IgD-negative memory B cell (primary cell): ENCODE measurements around the gene COMMD2. TPM values are rescaled to one million over a fixed set of nuclear protein-coding genes. Genes with fewer than 3 reads are reported as not detected.
A peak's percentile ranks its signal among the peaks of the same experiment; 100 is the strongest.

Experiments used
- H3K27ac Mint-ChIP-seq, 3 donors: one replicate each; pipeline ENCODE4 v1.8.0; 2020 to 2022; ENCODE audit warnings: mild to moderate bottlenecking in 3 of 3, mixed read lengths in 3 of 3, moderate library complexity in 1 of 3
- H3K27me3 Mint-ChIP-seq: one replicate; pipeline ENCODE4 v1.8.0; 2021; ENCODE audit warnings: mixed read lengths
- H3K36me3 Mint-ChIP-seq: one replicate; pipeline ENCODE4 v1.8.0; 2020; ENCODE audit warnings: mild to moderate bottlenecking, mixed read lengths
- H3K4me1 Mint-ChIP-seq, 3 donors: one replicate each; pipeline ENCODE4 v1.8.0; 2020 to 2022; ENCODE audit warnings: mixed read lengths in 3 of 3, mild to moderate bottlenecking in 1 of 3
- H3K4me3 Mint-ChIP-seq, 4 donors: one replicate each; pipeline ENCODE4 v1.8.0; 2020 to 2022; ENCODE audit warnings: mild to moderate bottlenecking in 4 of 4, mixed read lengths in 4 of 4, moderate library complexity in 3 of 4
- H3K9me3 Mint-ChIP-seq, 3 donors: one replicate each; pipeline ENCODE4 v1.8.0; 2020 to 2021; ENCODE audit warnings: mixed read lengths in 3 of 3, mild to moderate bottlenecking in 1 of 3
- polyA plus RNA-seq: library from polyadenylated mRNA; unstranded; fragments of 300-500 nt; fragmentation: Illumina TruSeq; gene quantifications from one replicate; pipeline ENCODE4 v1.2.3, GENCODE V29; 2021

COMMD2 gene
- polyA plus RNA-seq, 1 donor from 2014 or later = 59.8 TPM

GRCh38 chr3:149736175-149736952 lies 15.9 kb downstream of the COMMD2 start:
- Mint-ChIP-seq H3K27ac (no peak overlapping the region), H3K4me3 (no peak overlapping the region), H3K27me3 (no peaks in the 10 kb centered on the region), H3K36me3 (peaks cover 4% of the 10 kb centered on the region), H3K4me1 (no peaks in the 10 kb centered on the region), H3K9me3 (no peaks in the 10 kb centered on the region)

GRCh38 chr3:149732234-149732633 lies 20.1 kb downstream of the COMMD2 start:
- Mint-ChIP-seq H3K27ac (no peak overlapping the region), H3K27me3 (no peaks in the 10 kb centered on the region), H3K36me3 (no peaks in the 10 kb centered on the region), H3K4me1 (no peaks in the 10 kb centered on the region), H3K9me3 (no peaks in the 10 kb centered on the region), H3K4me3 (no peak overlapping the region)

DNA sequence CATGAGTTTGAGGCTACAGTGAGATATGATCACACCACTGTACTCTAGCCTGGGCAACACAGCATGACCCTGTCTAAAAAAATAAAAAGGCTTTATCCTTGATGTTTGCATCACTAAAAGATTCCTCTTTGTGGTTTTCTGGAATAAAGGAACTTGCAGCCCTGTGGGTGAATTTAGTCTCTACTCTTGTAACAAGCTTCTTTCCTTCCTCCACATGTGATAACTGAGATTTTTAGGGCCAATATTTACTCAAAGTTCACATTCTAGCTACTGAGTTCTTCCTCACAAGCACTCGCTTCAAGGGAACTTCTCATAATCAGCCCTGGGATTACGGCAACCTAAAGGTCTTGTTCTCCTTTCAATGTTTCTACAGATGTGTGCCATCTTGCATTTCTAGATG lies 24.6 kb downstream of the COMMD2 start:
- Mint-ChIP-seq H3K27me3 (peaks cover 2% of the 10 kb centered on the region), H3K4me1 (no peaks in the 10 kb centered on the region), H3K9me3 (peaks cover 0 to 2% (median 0%) of the 10 kb centered on the region in 3 donors), H3K36me3 (peaks cover 1% of the 10 kb centered on the region), H3K4me3 (no peak overlapping the region), H3K27ac (no peak overlapping the region)

DNA sequence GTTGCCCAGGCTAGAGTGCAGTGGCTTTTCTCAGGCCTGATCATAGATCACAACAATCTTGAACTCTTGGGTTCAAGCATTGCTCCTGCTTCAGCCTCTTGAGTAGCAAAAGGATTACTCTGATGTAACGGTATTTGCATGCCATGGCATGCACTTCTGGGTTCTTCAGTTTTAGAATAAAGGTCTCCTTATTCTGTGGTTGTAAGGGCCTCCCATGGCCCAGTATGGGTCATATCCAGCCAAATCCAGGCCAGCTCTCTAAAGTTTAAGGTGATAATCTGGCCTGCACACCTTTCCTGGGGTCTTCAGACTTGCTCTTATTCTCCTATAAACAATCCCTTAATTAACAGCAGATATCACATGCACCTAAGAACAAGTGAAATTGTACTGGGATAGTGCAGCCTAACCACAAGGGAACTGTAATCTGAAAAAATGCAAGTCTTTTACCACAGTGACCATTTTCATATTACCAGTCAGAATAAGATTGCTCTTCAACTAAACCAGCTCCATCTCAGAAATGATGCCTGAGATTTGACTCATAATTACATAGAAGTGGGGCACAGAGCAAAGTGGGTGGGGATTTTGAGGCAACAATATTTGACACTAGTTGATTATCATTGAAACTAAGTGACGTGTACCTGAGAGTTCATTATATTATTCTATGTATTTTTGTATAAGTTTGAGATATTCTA lies 25.4 kb downstream of the COMMD2 start:
- H3K27ac Mint-ChIP-seq = no peak overlapping the region

DNA sequence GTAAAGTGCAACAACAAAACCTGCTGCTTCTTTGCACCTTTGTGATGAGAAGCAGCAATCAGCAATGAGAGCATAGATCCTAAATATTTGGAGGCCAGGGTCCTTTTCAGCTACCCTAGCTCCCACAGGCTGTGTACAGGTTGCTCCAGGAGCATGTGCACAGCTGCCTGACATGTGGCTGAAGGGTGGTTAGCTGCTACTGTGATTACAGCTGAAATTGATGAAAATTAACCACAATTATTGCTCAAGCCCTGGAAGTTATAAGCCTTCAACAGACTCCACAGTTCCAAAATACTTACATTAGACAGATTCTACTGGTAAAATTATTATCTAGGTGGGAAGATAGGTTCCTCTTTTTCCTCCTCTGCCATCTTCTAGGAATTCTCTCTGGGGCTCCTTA lies 28.5 kb downstream of the COMMD2 start:
- no peaks in the 10 kb centered on the region for H3K4me1 Mint-ChIP-seq
- peak overlapping the region in 1 of 4 donors; percentile 41 for H3K4me3 Mint-ChIP-seq
- H3K36me3 Mint-ChIP-seq = peaks cover 8% of the 10 kb centered on the region
- peaks cover 2% of the 10 kb centered on the region for H3K27me3 Mint-ChIP-seq
- peaks cover 2 to 9% (median 2%) of the 10 kb centered on the region in 3 donors for H3K9me3 Mint-ChIP-seq
- H3K27ac Mint-ChIP-seq = no peak overlapping the region

More for the DNA sequence above, 25.4 kb downstream of the COMMD2 start:
- H3K4me1 Mint-ChIP-seq = no peaks in the 10 kb centered on the region
- H3K4me3 Mint-ChIP-seq = no peak overlapping the region
- peaks cover 2% of the 10 kb centered on the region for H3K27me3 Mint-ChIP-seq
- peaks cover 5% of the 10 kb centered on the region for H3K36me3 Mint-ChIP-seq
- H3K9me3 Mint-ChIP-seq = peaks cover 0 to 2% (median 0%) of the 10 kb centered on the region in 3 donors

DNA sequence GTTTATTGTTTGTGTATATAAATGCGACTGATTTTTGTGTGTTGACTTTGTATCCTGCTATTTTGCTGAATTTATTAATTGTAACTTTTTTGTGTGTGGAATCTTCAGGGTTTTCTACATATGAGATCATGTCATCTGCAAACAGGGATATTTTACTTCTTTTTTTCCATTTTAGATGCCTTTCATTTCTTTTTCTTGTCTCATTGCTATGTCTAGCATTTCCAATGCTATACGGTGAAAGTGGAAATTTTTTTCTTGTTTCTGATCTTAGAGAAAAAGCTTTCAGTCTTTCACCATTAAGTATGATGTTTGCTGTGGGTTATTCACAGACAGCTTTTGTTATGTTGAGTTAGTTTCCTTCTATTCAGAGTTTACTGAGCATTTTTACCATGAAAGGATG lies 31.4 kb downstream of the COMMD2 start:
- H3K4me3 Mint-ChIP-seq = no peak overlapping the region
- H3K36me3 Mint-ChIP-seq = peaks cover 8% of the 10 kb centered on the region
- H3K27me3 Mint-ChIP-seq = peaks cover 2% of the 10 kb centered on the region
- no peak overlapping the region for H3K27ac Mint-ChIP-seq
- H3K9me3 Mint-ChIP-seq = peaks cover 2 to 9% (median 2%) of the 10 kb centered on the region in 3 donors
- peaks cover 0 to 4% (median 3%) of the 10 kb centered on the region in 3 donors for H3K4me1 Mint-ChIP-seq

- Mint-ChIP-seq H3K4me1 (peaks cover 0 to 4% (median 3%) of the 10 kb centered on the region in 3 donors), H3K27ac (no peak overlapping the region), H3K4me3 (peak overlapping the region in 3 of 4 donors; percentile 38 to 90 (median 66)), H3K36me3 (peaks cover 6% of the 10 kb centered on the region), H3K27me3 (no peaks in the 10 kb centered on the region), H3K9me3 (peaks cover 0 to 9% (median 2%) of the 10 kb centered on the region in 3 donors)
These were observed 34.8 kb downstream of the COMMD2 start for GRCh38 chr3:149717391-149718056.

DNA sequence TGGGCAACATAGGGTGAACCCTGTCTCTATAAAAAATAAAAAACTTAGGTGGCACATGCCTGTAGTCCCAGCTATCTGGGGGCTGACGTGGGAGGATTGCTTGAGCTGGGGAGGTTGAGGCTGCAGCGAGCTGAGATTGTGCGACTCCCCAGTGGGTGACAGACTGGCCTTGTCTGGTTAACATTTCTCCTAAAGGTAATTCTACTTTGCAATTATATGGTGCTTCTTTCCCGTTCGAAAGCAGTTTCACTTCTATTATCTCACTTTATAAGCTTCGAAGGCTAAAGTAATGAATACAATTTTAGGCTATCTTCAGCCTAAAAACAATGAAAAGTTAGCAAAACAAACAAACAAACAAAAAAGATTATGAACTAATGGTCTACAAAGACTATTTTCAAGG lies 35.3 kb downstream of the COMMD2 start:
- no peaks in the 10 kb centered on the region for H3K27me3 Mint-ChIP-seq
- H3K4me1 Mint-ChIP-seq = peaks cover 0 to 4% (median 3%) of the 10 kb centered on the region in 3 donors
- peak overlapping the region in 3 of 4 donors; percentile 38 to 90 (median 66) for H3K4me3 Mint-ChIP-seq
- peaks cover 4% of the 10 kb centered on the region for H3K36me3 Mint-ChIP-seq
- H3K9me3 Mint-ChIP-seq = peaks cover 0 to 9% (median 2%) of the 10 kb centered on the region in 3 donors
- H3K27ac Mint-ChIP-seq = no peak overlapping the region

- no peaks in the 10 kb centered on the region for H3K27me3 Mint-ChIP-seq
- no peaks in the 10 kb centered on the region for H3K9me3 Mint-ChIP-seq
- no peak overlapping the region for H3K27ac Mint-ChIP-seq
- H3K4me3 Mint-ChIP-seq = no peak overlapping the region
- H3K4me1 Mint-ChIP-seq = peaks cover 0 to 4% (median 3%) of the 10 kb centered on the region in 3 donors
- no peaks in the 10 kb centered on the region for H3K36me3 Mint-ChIP-seq
These were observed 37.0 kb downstream of the COMMD2 start for GRCh38 chr3:149715247-149715646.

DNA sequence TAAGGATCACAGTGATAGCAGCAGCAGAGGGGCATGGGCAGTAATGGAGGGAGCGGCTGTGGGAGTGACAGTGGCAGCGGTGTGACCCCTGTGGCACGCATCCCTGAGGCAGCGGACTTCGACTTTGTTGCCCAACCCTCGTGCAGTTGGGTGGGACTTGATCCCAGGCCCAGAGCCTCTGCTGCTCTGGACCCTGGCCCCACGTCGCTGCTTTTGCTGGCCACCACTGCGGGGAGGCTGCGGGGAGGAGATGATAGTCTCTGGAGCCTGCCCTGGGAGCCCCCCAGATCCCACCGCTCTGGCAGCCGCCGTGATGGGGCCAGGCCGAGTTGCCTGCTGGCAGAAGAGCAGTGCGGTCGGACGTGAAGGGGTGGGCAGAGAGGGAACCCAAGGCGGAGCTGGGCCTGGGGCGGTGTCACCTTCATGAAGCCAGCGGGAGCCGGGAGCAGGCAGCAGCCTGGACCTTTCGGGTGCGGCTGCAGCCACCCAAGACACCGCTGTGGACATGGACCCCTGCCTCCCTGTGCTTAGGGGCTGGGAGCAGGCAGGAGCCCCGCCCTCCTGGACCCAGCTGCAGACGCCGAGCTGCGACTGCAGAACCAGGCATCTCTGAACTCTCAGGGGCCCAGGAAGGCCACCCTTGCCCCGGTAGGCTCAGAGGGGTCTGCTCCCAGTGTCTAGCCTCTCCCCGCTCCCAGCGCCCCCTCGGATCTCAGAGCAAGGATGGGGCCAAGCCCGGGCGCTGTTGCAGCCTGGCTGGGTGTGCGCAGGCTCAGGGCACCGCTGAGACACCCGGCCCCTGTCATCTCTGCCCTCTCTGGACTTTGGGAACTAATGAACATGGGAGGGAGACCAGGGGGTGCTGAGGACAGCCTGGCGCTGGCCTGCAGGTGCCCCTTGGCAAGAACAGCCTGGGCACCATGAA lies 38.3 kb downstream of the COMMD2 start:
- Mint-ChIP-seq H3K4me1 (peaks cover 0 to 4% (median 3%) of the 10 kb centered on the region in 3 donors), H3K36me3 (no peaks in the 10 kb centered on the region), H3K27me3 (no peaks in the 10 kb centered on the region), H3K9me3 (no peaks in the 10 kb centered on the region), H3K27ac (no peak overlapping the region), H3K4me3 (no peak overlapping the region)

- Mint-ChIP-seq H3K4me1 (peaks cover 2 to 3% (median 3%) of the 10 kb centered on the region in 3 donors), H3K9me3 (no peaks in the 10 kb centered on the region)
These were observed 45.4 kb downstream of the COMMD2 start for GRCh38 chr3:149706905-149707304.

DNA sequence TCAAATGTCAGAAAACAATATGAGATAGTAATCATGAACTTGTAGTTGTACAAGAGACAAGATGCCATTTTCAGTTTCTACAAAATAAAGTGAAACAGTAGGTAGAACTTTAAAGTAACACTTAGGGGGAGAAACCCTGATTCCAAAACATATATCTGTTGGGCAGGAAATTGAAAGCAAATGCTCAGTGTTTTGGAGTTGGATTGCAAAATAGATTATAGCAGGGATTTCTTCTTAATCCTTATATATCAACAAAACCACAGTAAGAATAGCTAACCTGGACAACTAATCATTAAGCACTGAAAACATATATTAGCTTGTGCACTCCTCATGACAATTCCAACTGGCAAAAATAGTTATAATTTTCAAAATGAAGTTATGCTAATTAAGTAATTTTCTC lies 46.9 kb downstream of the COMMD2 start:
- no peaks in the 10 kb centered on the region for H3K9me3 Mint-ChIP-seq
- no peak overlapping the region for H3K4me3 Mint-ChIP-seq
- H3K36me3 Mint-ChIP-seq = no peaks in the 10 kb centered on the region
- no peak overlapping the region for H3K27ac Mint-ChIP-seq
- H3K27me3 Mint-ChIP-seq = no peaks in the 10 kb centered on the region
- H3K4me1 Mint-ChIP-seq = peaks cover 9 to 11% (median 10%) of the 10 kb centered on the region in 3 donors

More at GRCh38 chr3:149706905-149707304, 45.4 kb downstream of the COMMD2 start:
- H3K27ac Mint-ChIP-seq = no peak overlapping the region
- no peak overlapping the region for H3K4me3 Mint-ChIP-seq
- no peaks in the 10 kb centered on the region for H3K27me3 Mint-ChIP-seq
- H3K36me3 Mint-ChIP-seq = no peaks in the 10 kb centered on the region

GRCh38 chr3:149703466-149703865 lies 48.8 kb downstream of the COMMD2 start:
- Mint-ChIP-seq H3K4me3 (no peak overlapping the region), H3K27me3 (no peaks in the 10 kb centered on the region), H3K9me3 (peaks cover 0 to 11% (median 6%) of the 10 kb centered on the region in 3 donors), H3K27ac (no peak overlapping the region), H3K4me1 (peaks cover 9 to 11% (median 10%) of the 10 kb centered on the region in 3 donors), H3K36me3 (peaks cover under 1% of the 10 kb centered on the region)
